NCI-H446 (cell line): ENCODE results near the gene PLCB1.
A peak's percentile ranks its signal among the peaks of the same experiment; 100 is the strongest.

Experiments used
- DNase-seq, 2 experiments: peaks; one replicate each; lab custom pipeline; 2025; lab: John Stamatoyannopoulos, UW

The PLCB1 gene

GRCh38 chr20:8301655-8302054, 169.6 kb downstream of the PLCB1 start:
- DNase-seq: peak; percentile 47 to 70

GRCh38 chr20:8303651-8304050, 171.6 kb downstream of the PLCB1 start:
- DNase-seq: peak in 1 of 2 experiments; percentile 34

- DNase-seq: no peak
Measured at GRCh38 chr20:8304124-8304816, 172.2 kb downstream of the PLCB1 start.

GRCh38 chr20:8305449-8305978, 173.4 kb downstream of the PLCB1 start:
- DNase-seq: peak in 1 of 2 experiments; percentile 60

GRCh38 chr20:8306937-8307336, 174.9 kb downstream of the PLCB1 start:
- no peak for DNase-seq

GRCh38 chr20:8309634-8310033, 177.6 kb downstream of the PLCB1 start:
- peak; percentile 64 to 77 for DNase-seq

GRCh38 chr20:8310618-8311017, 178.6 kb downstream of the PLCB1 start:
- DNase-seq: no peak

GRCh38 chr20:8313073-8313472, 181.0 kb downstream of the PLCB1 start:
- DNase-seq: no peak

GRCh38 chr20:8315639-8316573, 183.8 kb downstream of the PLCB1 start:
- DNase-seq: peak; percentile 58 to 74

GRCh38 chr20:8317448-8317847, 185.4 kb downstream of the PLCB1 start:
- DNase-seq: no peak

- DNase-seq: no peak
Measured at GRCh38 chr20:8318965-8319625, 187.0 kb downstream of the PLCB1 start.

- no peak for DNase-seq
Measured at GRCh38 chr20:8320306-8320705, 188.2 kb downstream of the PLCB1 start.

- DNase-seq: no peak
Measured at GRCh38 chr20:8321001-8321400, 188.9 kb downstream of the PLCB1 start.

- DNase-seq: no peak
Measured at GRCh38 chr20:8322662-8323217, 190.7 kb downstream of the PLCB1 start.

- no peak for DNase-seq
Measured at GRCh38 chr20:8326191-8326590, 194.1 kb downstream of the PLCB1 start.

GRCh38 chr20:8326899-8327298, 194.8 kb downstream of the PLCB1 start:
- no peak for DNase-seq

GRCh38 chr20:8328189-8328588, 196.1 kb downstream of the PLCB1 start:
- DNase-seq: no peak

GRCh38 chr20:8330319-8330784, 198.3 kb downstream of the PLCB1 start:
- DNase-seq: no peak

- DNase-seq: peak; percentile 37 to 71
Measured at GRCh38 chr20:8330785-8331695, 199.0 kb downstream of the PLCB1 start.

GRCh38 chr20:8331740-8332412, 199.8 kb downstream of the PLCB1 start:
- DNase-seq: peak; percentile 55 to 89
